T follicular helper cell (primary cell): Measurements from ENCODE around the gene ITPKB.
A peak's percentile ranks its signal among the peaks of the same experiment; 100 is the strongest.
"Not testable (repeated sequence)": the region's sequence is repeated elsewhere in the genome, so short reads cannot be mapped to it uniquely, and the experiment has no call there.

Source experiments
- DNase-seq: peaks from one replicate; pipeline ENCODE4 v3.0.0-alpha.2; 2020; ENCODE audit warnings: low read depth
- total RNA-seq, 2 experiments: gene quantifications; one replicate each; lab custom pipeline; 2026; lab: John Stamatoyannopoulos, UW

The ITPKB gene
- total RNA-seq, result 90.7 to 404 reads per million in 2 experiments

- DNase-seq, result peak; percentile 69
These were observed at the start of gene ITPKB for GRCh38 chr1:226738995-226739695. Gene ITPKB (minus strand): TSS chr1:226739282. CDS start chr1:226737458, 1,824 bp downstream.

DNA sequence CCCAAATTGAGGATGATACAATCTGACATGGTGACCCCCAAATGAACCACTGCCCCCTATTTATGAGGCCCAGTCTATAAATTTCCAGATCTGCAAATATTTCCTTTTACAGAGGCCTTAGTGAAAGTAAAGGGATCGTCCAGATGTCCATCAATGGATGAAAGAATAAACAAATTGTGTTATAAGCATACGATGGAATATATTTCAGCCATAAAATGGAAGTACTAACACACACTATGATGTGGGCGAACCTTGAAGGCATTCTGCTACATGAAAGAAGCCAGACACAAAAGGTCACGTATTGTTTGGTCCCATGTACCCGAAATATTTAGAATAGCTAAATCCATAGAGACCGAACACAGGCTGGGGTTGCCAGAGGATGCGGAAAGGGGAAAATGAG, 48.6 kb upstream of the ITPKB start:
- DNase-seq, result no peak

DNA sequence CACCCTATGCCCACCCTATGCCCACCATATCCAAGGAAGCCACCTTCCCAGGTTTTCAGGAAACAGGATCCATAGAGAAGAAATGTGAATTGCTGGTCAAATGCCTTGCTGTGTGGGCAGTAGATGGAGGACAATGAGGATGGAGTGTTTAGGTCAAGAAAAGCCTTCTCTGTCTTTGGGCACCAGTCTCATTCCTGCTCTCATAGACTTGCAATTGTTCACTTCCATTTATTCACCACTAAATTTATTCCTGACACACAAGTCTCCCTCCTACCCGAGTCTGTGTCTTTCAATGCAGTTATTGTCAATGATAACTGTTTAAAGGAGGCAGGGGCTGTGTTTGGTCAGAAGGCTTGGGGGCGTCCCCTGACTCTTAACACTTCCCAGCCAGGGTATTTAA, 48.0 kb upstream of the ITPKB start:
- no peak for DNase-seq

DNA sequence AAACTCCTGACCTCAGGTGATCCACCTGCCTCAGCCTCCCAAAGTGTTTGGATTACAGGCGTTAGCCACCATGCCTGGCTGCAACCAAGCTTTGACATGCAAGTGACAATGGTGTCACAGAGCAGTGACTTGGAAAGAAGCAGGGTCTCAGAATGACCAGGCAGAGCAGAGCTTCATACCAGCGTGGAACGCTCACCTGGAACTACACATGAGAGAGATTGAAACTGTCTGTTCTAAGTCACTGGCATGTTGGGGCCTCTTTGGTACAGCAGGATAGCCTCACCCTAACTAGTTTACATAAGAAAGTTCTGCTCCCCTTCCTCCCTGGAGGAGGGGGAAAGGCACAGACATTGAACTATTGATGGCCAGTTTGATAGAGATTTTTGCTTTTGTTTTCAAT, 47.5 kb upstream of the ITPKB start:
- DNase-seq, result no peak

DNA sequence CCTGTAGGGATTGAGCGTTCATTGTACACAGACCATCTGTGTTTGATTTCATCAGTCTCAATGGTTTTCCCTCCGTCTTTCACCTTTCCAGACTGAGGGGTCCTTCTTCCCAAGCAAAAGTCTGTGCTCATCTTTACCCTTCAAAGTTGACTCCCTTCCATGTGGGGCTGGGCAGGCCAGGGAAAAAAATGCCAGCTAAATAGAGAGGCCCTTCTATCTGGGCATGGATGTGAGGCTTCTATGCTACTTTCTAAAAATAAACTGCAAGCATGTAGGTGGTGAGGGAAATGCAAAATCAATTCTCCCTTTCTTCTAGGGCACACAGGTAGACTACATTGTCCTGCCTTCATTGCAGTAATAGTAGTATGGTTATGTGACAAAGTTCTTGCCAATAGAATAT, 46.7 kb upstream of the ITPKB start:
- no peak for DNase-seq

- no peak for DNase-seq
These were observed 45.3 kb upstream of the ITPKB start for GRCh38 chr1:226784081-226785049.

DNA sequence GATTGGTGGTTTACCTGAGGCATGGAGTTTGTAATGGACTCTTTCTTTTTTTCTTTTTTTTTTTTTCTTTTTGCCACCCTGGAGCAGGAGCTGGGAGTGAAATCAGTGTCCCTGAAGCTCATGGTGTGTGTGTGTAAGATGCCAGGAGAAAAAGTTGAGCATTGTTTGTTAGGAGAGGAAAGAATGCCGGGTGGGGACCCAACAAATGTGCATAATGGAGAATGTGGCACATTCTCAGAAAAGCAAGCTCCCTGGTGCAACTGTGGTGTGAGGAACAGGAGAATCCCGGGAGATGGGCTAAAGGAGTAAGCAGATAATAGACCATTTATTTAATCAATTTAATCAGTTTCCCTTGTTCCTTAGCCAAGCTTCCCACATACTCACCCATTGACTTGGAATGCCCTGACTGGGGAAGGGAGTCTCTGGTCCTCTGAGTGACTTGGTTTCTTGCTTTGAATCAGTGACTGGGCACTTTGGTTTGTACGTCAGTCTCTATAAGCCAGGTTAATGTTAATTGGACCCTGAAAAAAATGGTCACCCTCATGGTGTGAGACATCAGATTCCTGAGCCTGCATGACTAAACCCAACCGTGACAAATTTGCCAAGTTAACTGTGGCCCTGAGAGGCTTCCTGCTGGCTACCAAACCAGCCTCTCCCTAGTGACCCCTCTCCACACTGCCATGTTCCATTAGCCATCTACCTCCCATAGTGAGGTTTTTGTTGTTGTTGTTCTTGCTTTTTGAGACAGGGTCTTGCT, 43.9 kb upstream of the ITPKB start:
- no peak for DNase-seq

- no peak for DNase-seq
These were observed 43.0 kb upstream of the ITPKB start for GRCh38 chr1:226781937-226782609.

DNA sequence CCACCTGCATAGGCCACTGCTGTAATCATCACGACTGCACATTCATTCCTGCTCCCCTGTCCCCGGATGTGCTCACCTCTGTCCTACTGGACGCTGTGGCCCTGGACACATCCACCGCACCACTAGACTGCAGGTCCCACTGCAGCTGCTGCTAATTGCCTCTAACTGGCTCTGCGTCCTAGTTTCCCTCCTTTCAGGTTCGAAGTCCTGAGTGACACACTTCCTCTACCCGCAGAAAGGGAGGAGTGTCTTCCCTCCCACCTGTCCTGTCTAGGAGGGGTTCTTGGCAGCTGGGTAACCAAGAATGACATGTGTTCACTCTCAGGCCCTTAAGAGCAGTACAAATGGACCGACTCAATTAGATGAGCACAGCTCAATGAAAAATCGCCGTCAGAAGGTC, 40.5 kb upstream of the ITPKB start:
- DNase-seq, result no peak

DNA sequence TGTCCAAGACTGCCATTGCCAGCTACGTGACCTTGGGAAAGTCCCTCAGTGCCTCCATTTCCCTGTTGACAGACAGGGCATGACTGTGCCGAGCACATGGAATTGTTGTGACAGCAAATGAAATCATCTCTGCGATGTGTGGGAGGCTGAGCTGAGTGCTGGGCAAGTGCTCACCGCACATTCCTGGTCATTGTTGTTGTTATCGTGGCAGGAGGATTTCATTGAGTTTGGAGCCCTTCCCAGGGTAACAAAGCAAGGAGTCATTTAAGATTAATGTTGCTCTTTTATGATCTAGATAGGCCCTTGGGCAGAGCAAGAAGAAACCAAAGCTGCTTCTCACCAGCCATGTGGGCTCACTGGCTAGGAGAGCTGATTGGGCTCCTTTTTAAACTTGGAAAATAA, 39.6 kb upstream of the ITPKB start:
- DNase-seq, result no peak

- DNase-seq, result no peak
These were observed 37.9 kb upstream of the ITPKB start for GRCh38 chr1:226776975-226777374.

DNA sequence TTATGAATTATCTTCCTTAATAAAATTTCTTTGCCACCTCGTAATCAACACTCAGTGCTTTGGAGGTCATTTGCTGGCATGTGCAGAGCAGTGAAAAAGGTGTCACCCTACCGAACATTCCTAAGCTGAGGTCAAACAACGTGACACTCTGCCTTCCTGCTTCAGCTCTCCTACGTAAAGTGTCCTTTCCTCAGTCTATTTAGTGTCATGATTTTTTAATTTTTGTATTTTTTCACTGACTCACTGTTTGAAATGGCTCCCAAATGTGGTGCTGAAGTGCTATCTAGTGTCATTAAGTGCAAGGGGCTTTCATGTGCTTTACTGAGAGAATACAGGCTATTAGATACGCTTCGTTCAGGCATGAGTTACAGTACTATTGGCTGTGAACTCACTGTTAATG, 37.0 kb upstream of the ITPKB start:
- no peak for DNase-seq

- no peak for DNase-seq
These were observed 33.5 kb upstream of the ITPKB start for GRCh38 chr1:226772446-226773139.

DNA sequence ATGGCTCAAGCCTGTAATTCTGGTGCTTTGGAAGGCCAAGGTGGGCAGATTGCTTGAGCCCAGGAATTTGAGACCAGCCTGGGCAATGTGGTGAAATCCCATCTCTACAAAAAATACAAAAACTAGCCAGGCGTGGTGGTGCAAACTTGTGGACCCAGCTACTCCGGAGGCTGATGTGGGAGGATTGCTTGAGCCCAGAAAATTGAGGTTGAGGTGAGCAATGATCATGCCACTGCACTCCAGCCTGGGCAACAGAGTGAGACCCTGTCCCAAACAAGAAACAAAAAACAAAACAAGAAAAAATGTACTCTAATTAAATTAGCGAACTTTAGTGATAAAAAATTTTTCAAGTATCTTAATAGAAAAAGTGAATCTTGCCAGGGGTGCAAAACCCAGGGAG, 28.1 kb upstream of the ITPKB start:
- not testable (repeated sequence) for DNase-seq

DNA sequence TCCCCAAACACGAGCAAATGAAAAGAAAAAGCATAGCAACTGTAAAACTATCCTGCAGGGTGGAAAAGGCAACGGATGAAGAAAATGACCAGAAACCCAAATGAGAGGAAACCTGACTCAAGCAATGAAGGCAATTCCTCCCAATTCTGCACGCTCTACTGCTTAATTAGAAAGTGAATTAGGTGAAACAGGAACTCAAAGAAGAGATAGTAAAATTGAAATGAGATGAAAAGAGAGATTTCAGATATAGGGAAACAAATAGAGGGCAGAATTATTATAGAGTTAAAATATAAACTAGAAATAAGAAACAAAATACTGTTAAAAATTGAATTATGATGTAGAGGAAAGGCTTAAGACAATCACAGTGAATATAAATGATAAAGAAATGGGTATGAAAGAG, 27.5 kb upstream of the ITPKB start:
- no peak for DNase-seq

- DNase-seq, result no peak
These were observed 25.5 kb upstream of the ITPKB start for GRCh38 chr1:226764533-226764932.

DNA sequence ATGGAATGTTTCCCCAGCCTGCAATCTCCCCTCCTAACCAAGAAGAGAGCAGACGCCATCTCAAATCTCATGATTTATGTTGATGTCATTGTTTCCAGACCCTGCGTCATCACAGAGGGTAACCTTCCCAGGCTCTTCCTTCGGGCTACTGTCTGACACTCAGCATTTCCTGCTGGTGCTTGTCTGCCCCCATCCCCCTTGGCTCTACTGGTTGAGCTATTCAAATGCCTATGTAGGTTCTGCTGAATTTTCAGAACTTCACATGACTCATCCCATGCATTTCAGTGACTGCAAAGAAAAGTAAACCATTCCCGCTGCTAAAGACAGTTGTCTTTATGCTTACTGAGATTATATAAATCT, 24.8 kb upstream of the ITPKB start:
- DNase-seq, result peak; percentile 12

- DNase-seq, result no peak
These were observed 24.2 kb upstream of the ITPKB start for GRCh38 chr1:226762988-226763904.

DNA sequence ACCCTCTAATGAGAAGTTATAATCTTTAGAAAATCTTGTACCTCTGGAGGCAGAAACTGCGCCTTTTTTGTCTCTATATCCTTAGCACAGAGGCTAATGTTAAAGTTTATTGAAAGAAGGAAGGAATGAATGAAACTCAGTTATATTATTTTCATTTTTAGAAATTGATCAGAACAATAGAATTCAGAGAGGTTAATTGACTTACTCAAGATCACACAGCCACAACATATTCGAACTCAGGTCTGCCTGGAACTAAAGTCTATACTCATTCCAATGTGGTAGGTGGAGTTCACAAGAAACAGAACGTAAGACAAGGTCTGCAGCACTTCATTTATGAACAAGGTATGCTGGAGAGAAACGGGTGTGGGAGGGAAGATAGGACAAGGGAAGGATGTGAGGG, 23.0 kb upstream of the ITPKB start:
- DNase-seq, result no peak

- no peak for DNase-seq
These were observed 22.2 kb upstream of the ITPKB start for GRCh38 chr1:226761322-226761721.
